HepG2 (cell line): ENCODE measurements around the gene OVOL3. TPM values are rescaled to one million over a fixed set of nuclear protein-coding genes. Genes with fewer than 3 reads are reported as not detected.

Source experiments
- ATAC-seq: fragments of 200-7000 bp; cut with Tn5 transposase; 3 replicates; pipeline ENCODE4 v1.9.1; 2020; ENCODE audit warnings: mild to moderate bottlenecking, moderate library complexity
- BruUV-seq: library from RNA; stranded (reverse); fragments of 400-500 nt; replicated peaks from 2 replicates; lab custom pipeline; 2021; lab: Mats Ljungman, UMichigan
- CTCF ChIA-PET: fragments of 300-600 bp; formaldehyde crosslinking; extraction: SDS; loops from one replicate; lab custom pipeline; 2021; ENCODE audit warnings: low total read pairs, inconsistent platforms, low intra/inter-chr PET ratio; lab: Yijun Ruan, JAX
- POLR2A ChIA-PET: fragments of 350-600 bp; sonication (Branson Sonifier 250); formaldehyde crosslinking; loops from one replicate; lab custom pipeline; 2020; ENCODE audit warnings: antibody characterized with exemption, inconsistent platforms; lab: Yijun Ruan, JAX
- DNase-seq: peaks from one replicate; pipeline ENCODE4 v3.0.0-alpha.2; 2015; ENCODE audit warnings: low spot score
- FAIRE-seq: peaks from 3 replicates; lab custom pipeline; 2011; peaks lifted over from hg19 to GRCh38; lab: Jason Lieb, UNC
- H2AFZ ChIP-seq: one replicate; pipeline ENCODE4 v1.6.1; 2011; ENCODE audit warnings: low read length, inconsistent platforms
- H3K27ac ChIP-seq: fragments of 300-600 bp; 3 replicates; pipeline ENCODE4 v1.8.0; 2011; ENCODE audit warnings: mixed run types, mild to moderate bottlenecking, mixed read lengths, low read length, inconsistent platforms; ENCODE audit not compliant: insufficient read depth; ENCODE audit errors: extremely low read length
- H3K27me3 ChIP-seq, 2 experiments: fragments of 200-600 bp in 1 of 2; 2 replicates in 1 of 2; 3 replicates in 1 of 2; pipeline versions ENCODE4 v1.6.0 to v1.8.0; 2011; ENCODE audit warnings: low read length in 2 of 2, mild to moderate bottlenecking in 2 of 2, moderate library complexity in 2 of 2, inconsistent platforms in 1 of 2; ENCODE audit not compliant: insufficient read depth in 2 of 2, control insufficient read depth in 1 of 2
- H3K36me3 ChIP-seq, 2 experiments: fragments of 200-600 bp in 1 of 2; replicated peaks in 1 of 2; 2 replicates in 1 of 2; 3 replicates in 1 of 2; pipeline versions ENCODE4 v1.5.1 to v1.8.0; 2011; ENCODE audit warnings: low read length in 2 of 2, inconsistent platforms in 1 of 2; ENCODE audit not compliant: insufficient read depth in 2 of 2, control insufficient read depth in 1 of 2
- H3K4me1 ChIP-seq: 2 replicates; pipeline ENCODE4 v1.5.1; 2012; ENCODE audit warnings: low read length, inconsistent platforms; ENCODE audit not compliant: insufficient read depth
- H3K4me2 ChIP-seq: 2 replicates; pipeline ENCODE4 v1.6.0; 2011; ENCODE audit warnings: low read depth, low read length, inconsistent platforms
- H3K4me3 ChIP-seq, 3 experiments: fragments of 200-600 bp in 1 of 3; sonication (generic), shearing (Covaris generic) in 1 of 3; replicated peaks in 1 of 3; 2 replicates each; pipeline ENCODE4 v1.5.1; 2011 to 2016; ENCODE audit warnings: low read length in 3 of 3, inconsistent platforms in 2 of 3, low read depth in 2 of 3, mild to moderate bottlenecking in 2 of 3, control low read depth in 1 of 3, mixed read lengths in 1 of 3; ENCODE audit not compliant: insufficient read depth in 1 of 3
- H3K79me2 ChIP-seq: one replicate; pipeline ENCODE4 v1.6.1; 2011; ENCODE audit warnings: low read length, inconsistent platforms; ENCODE audit not compliant: insufficient read depth
- H3K9ac ChIP-seq: 2 replicates; pipeline ENCODE4 v1.6.0; 2011; ENCODE audit warnings: mild to moderate bottlenecking, low read depth, low read length, inconsistent platforms; ENCODE audit not compliant: insufficient read depth
- H3K9me3 ChIP-seq: 2 replicates; pipeline ENCODE4 v1.5.1; 2012; ENCODE audit warnings: mild to moderate bottlenecking, low read length
- H4K20me1 ChIP-seq: 2 replicates; pipeline ENCODE4 v1.6.0; 2011; ENCODE audit warnings: inconsistent platforms, mild to moderate bottlenecking, low read length, moderate library complexity; ENCODE audit not compliant: insufficient read depth
- FLYWCH1 ChIP-seq: sonication (generic); formaldehyde crosslinking; IDR thresholded peaks from 2 replicates; pipeline ENCODE4 v1.8.1; 2023; ENCODE audit warnings: mild to moderate bottlenecking, missing genetic modification reagents
- NFYC ChIP-seq: IDR thresholded peaks from 2 replicates; pipeline ENCODE4 v1.6.1; 2016; ENCODE audit warnings: missing genetic modification reagents, missing compliant biosample characterization
- SALL2 ChIP-seq: sonication (generic); formaldehyde crosslinking; IDR thresholded peaks from 2 replicates; pipeline ENCODE4 v1.8.1; 2023; ENCODE audit warnings: mild to moderate bottlenecking, missing genetic modification reagents, inconsistent platforms
- ZEB1 ChIP-seq: IDR thresholded peaks from 2 replicates; pipeline ENCODE4 v1.6.1; 2012; ENCODE audit warnings: mild to moderate bottlenecking, low read depth, inconsistent platforms; ENCODE audit not compliant: insufficient replicate concordance
- ZFP41 ChIP-seq: sonication (generic); formaldehyde crosslinking; IDR thresholded peaks from 2 replicates; pipeline ENCODE4 v1.4.0; 2020; ENCODE audit warnings: mild to moderate bottlenecking, missing genetic modification reagents, borderline replicate concordance
- ZNF382 ChIP-seq: sonication (generic); formaldehyde crosslinking; IDR thresholded peaks from 2 replicates; pipeline ENCODE4 v1.5.0; 2020; ENCODE audit warnings: missing genetic modification reagents, mild to moderate bottlenecking, borderline replicate concordance
- ZNF501 ChIP-seq: sonication (generic); formaldehyde crosslinking; IDR thresholded peaks from 2 replicates; pipeline ENCODE4 v1.5.1; 2020; ENCODE audit warnings: mild to moderate bottlenecking, moderate library complexity, missing genetic modification reagents
- WGBS: methylation state at CpG from one replicate; pipeline ENCODE4 v1.1.6; 2017; ENCODE audit warnings: low lambda C conversion rate; 5-methylcytosine and 5-hydroxymethylcytosine counted together
- in situ Hi-C: cut with HindIII; loops from 2 replicates; pipeline ENCODE4 v1.10.0; 2017; ENCODE audit warnings: low pct_unique_long_range_greater_than_20kb; ENCODE audit not compliant: extremely low pct_ligation_motif_present
- intact Hi-C: fragments of 100-400 bp; cut with micrococcal nuclease; formaldehyde crosslinking; loops from one replicate; pipeline ENCODE4 v1.10.0; 2022; ENCODE audit not compliant: unreplicated experiment
- polyA plus RNA-seq, 8 experiments: library from polyadenylated mRNA; depleted of rRNA in 3 of 8; stranded (reverse) in 7 of 8; unstranded in 1 of 8; fragments of >200 nt; fragmentation: Illumina TruSeq in 4 of 8; extraction: Trizol in 4 of 8; gene quantifications; 2 replicates each; pipeline versions ENCODE4 v1.2.1 to v1.2.3, GENCODE V29; 2011 to 2016; ENCODE audit warnings: low read depth in 4 of 8, missing spikeins in 1 of 8, mixed read lengths in 1 of 8; ENCODE audit not compliant: insufficient read depth in 1 of 8
- total RNA-seq, 5 experiments: library from RNA; depleted of rRNA; stranded (reverse); fragments of >200 nt; fragmentation: Illumina TruSeq; extraction: Trizol; gene quantifications; 2 replicates each; pipeline ENCODE4 v1.2.3, GENCODE V29; 2016; ENCODE audit warnings: low read depth in 1 of 5
- TF ChIP-seq, protein P1 (sequence below): sonication (generic); formaldehyde crosslinking; IDR thresholded peaks from 2 replicates; pipeline ENCODE4 v1.5.0; 2020; ENCODE audit warnings: missing genetic modification reagents
- TF ChIP-seq, protein P2 (sequence below): sonication (generic); formaldehyde crosslinking; IDR thresholded peaks from 2 replicates; pipeline ENCODE4 v1.5.0; 2020; ENCODE audit warnings: mild to moderate bottlenecking, missing genetic modification reagents

The OVOL3 gene
- total and polyA plus RNA-seq, 2 of the 13 experiments (the other 11 are each of a cell fraction or from before 2014, with no cell fraction given): not detected

DNA sequence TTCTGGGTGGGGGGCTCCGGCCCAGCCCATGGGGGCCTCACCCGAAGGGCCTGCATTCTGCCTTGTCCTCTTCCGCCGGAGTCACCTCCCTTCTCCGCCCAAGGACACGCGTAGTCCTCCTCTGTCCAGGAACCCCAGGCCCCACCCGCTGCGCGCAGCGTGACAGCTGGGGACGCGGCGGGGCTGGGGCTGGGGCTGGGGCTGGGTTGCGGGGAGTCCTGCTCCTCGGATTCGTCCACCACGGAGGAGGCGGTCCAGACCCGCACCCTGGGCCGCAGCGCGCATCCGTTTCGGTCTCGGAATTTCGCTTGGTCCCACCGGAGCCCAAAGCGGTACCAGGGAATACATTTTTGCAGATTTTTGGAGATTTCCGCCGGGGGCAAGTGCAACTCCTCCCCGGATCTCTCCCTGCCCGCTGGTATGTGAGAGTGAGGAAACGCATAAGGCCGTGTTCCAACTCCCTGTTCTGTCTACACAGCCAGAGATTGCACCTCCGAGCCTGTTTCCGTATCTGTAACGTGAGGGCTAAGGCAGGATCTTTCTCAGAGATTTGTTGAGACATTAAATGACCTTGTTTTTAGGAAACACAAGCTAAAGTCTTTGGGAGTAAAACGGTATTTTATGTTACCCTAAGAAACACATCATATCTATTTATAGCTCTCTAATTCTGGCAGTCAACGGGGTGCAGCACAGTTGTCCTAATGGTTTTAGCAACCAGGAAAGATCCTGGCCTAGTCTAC lies 41.6 kb downstream of the OVOL3 start, which contains the start of gene COX7A1 (continued):
- TF ChIP-seq, protein P1, sequence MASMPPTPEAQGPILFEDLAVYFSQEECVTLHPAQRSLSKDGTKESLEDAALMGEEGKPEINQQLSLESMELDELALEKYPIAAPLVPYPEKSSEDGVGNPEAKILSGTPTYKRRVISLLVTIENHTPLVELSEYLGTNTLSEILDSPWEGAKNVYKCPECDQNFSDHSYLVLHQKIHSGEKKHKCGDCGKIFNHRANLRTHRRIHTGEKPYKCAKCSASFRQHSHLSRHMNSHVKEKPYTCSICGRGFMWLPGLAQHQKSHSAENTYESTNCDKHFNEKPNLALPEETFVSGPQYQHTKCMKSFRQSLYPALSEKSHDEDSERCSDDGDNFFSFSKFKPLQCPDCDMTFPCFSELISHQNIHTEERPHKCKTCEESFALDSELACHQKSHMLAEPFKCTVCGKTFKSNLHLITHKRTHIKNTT (CRISPR knock-in tag): no peak
- TF ChIP-seq NFYC (CRISPR knock-in tag): no peak

DNA sequence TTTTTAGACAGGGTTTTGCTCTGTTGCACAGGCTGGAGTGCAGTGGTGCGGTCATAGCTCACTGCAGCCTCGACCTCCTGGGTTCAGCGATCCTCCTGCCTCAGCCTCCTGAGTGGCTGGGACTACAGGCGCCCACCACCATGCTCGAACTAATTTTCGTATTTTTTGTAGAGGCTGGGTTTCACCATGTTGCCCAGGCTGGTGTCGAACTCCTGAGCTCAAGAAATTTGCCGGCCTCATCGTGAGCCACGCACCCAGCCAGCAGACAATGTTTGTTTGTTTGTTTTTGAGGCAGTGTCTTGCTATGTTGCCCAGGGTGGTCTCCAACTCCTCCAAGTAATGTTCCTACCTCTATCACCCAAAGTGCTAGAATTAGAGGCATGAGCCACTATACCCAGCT lies 42.2 kb downstream of the OVOL3 start:
- H3K4me2 ChIP-seq: no peak overlapping the region
- no TSS peak for BruUV-seq
- H3K9ac ChIP-seq: no peak overlapping the region
- H4K20me1 ChIP-seq: no peaks in the 10 kb centered on the region
- no peak for ATAC-seq
- H3K36me3 ChIP-seq: peaks cover 10 to 25% of the 10 kb centered on the region in 2 experiments; a peak in 4 of 5 replicates
- CTCF ChIA-PET: no interaction called here
- no peak overlapping the region for H2AFZ ChIP-seq
- POLR2A ChIA-PET: interaction anchor here (2.1 kb wide), 1 partner anchor 25 kb away, joined by 5 read pairs; no protein-coding TSS in a partner anchor
- 94% methylated on average over 10 of the region's 10 CpGs for WGBS
- H3K9me3 ChIP-seq: no peaks in the 10 kb centered on the region
- no peak for FAIRE-seq
- H3K4me3 ChIP-seq: no peak overlapping the region
- H3K79me2 ChIP-seq: no peaks in the 10 kb centered on the region
- intact Hi-C loops: no loop called here
- no peaks in the 10 kb centered on the region for H3K4me1 ChIP-seq
- no peak for DNase-seq
- no peaks in the 10 kb centered on the region for H3K27me3 ChIP-seq
- H3K27ac ChIP-seq: no peak overlapping the region
- no peak for TF ChIP-seq ZFP41 (CRISPR knock-in tag)
- no peak for TF ChIP-seq ZNF382 (CRISPR knock-in tag)
- TF ChIP-seq ZEB1: no peak
- no peak for TF ChIP-seq ZNF501
- TF ChIP-seq, protein P2, sequence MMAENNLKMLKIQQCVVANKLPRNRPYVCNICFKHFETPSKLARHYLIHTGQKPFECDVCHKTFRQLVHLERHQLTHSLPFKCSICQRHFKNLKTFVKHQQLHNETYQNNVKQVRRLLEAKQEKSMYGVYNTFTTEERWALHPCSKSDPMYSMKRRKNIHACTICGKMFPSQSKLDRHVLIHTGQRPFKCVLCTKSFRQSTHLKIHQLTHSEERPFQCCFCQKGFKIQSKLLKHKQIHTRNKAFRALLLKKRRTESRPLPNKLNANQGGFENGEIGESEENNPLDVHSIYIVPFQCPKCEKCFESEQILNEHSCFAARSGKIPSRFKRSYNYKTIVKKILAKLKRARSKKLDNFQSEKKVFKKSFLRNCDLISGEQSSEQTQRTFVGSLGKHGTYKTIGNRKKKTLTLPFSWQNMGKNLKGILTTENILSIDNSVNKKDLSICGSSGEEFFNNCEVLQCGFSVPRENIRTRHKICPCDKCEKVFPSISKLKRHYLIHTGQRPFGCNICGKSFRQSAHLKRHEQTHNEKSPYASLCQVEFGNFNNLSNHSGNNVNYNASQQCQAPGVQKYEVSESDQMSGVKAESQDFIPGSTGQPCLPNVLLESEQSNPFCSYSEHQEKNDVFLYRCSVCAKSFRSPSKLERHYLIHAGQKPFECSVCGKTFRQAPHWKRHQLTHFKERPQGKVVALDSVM (CRISPR knock-in tag): peak; percentile 61; the same call in 1 of the 2 replicates
- no peak for TF ChIP-seq FLYWCH1 (CRISPR knock-in tag)
- TF ChIP-seq SALL2 (CRISPR knock-in tag): no peak
- in situ Hi-C loops: no loop called here
